ENCODE data around the gene TRMT10A. TPM values are rescaled to one million over a fixed set of nuclear protein-coding genes. Genes with fewer than 3 reads are reported as not detected.

Gene TRMT10A
- total RNA-seq, 2 donors from 2014 or later = 7.2 to 8.0 TPM

- no peaks in the 10 kb centered on the region for H3K27me3 ChIP-seq (replicated peaks; ENCODE audit: insufficient read depth)
Measured at GRCh38 chr4:99578714-99579113, 14.9 kb upstream of the TRMT10A start.

GRCh38 chr4:99574530-99575324, 10.9 kb upstream of the TRMT10A start, which contains the start of gene MTTP:
TSS of gene MTTP (plus strand) at chr4:99574824. CDS start at chr4:99574910, 86 bp downstream.
- DNase-seq (ENCODE audit: low spot score) = no peak
- intact Hi-C loops (cut with DNase I) = no loop called here
- TF ChIP-seq POLR2A (IDR thresholded peaks at IDR 0.05) (no peak), POLR2AphosphoS5 (IDR thresholded peaks at IDR 0.05) (no peak), CTCF (IDR thresholded peaks at IDR 0.05) (no peak)
- Histone ChIP-seq H3K36me3 (no peaks in the 10 kb centered on the region), H3K4me3 (no peak within 1 kb of the TSS), H3K9me3 (no peaks in the 10 kb centered on the region), H3K4me1 (replicated peaks) (no peaks in the 10 kb centered on the region), H3K27me3 (replicated peaks; ENCODE audit: insufficient read depth) (no peaks in the 10 kb centered on the region), H3K27ac (no peak within 1 kb of the TSS)
- 69% methylated on average over 3 of the region's 3 CpGs for WGBS

More at GRCh38 chr4:99578714-99579113, 14.9 kb upstream of the TRMT10A start:
- WGBS = 86% methylated on average over 2 of the region's 2 CpGs
- H3K36me3 ChIP-seq = no peaks in the 10 kb centered on the region
- H3K27ac ChIP-seq = no peak overlapping the region
- no peaks in the 10 kb centered on the region for H3K9me3 ChIP-seq
- no peaks in the 10 kb centered on the region for H3K4me1 ChIP-seq (replicated peaks)
- no peak for DNase-seq (ENCODE audit: low spot score)
- H3K4me3 ChIP-seq = no peak overlapping the region
- TF ChIP-seq POLR2AphosphoS5 (IDR thresholded peaks at IDR 0.05) (no peak), POLR2A (IDR thresholded peaks at IDR 0.05) (no peak), CTCF (IDR thresholded peaks at IDR 0.05) (no peak)
- intact Hi-C loops (cut with DNase I) = no loop called here

GRCh38 chr4:99573735-99574368, 10.0 kb upstream of the TRMT10A start:
- WGBS = 70% methylated on average over 1 of the region's 1 CpG
- H3K9me3 ChIP-seq = no peaks in the 10 kb centered on the region
- no peak for DNase-seq (ENCODE audit: low spot score)
- H3K27ac ChIP-seq = no peak overlapping the region
- H3K27me3 ChIP-seq (replicated peaks; ENCODE audit: insufficient read depth) = no peaks in the 10 kb centered on the region
- H3K36me3 ChIP-seq = no peaks in the 10 kb centered on the region
- TF ChIP-seq CTCF (IDR thresholded peaks at IDR 0.05) = no peak
- TF ChIP-seq POLR2A (IDR thresholded peaks at IDR 0.05) = no peak
- no peak for TF ChIP-seq POLR2AphosphoS5 (IDR thresholded peaks at IDR 0.05)
- H3K4me1 ChIP-seq (replicated peaks) = no peaks in the 10 kb centered on the region
- no peak overlapping the region for H3K4me3 ChIP-seq
- intact Hi-C loops (cut with DNase I) = no loop called here

GRCh38 chr4:99572527-99573240, 8.8 kb upstream of the TRMT10A start:
- TF ChIP-seq POLR2AphosphoS5 (IDR thresholded peaks at IDR 0.05) (no peak), POLR2A (IDR thresholded peaks at IDR 0.05) (no peak), CTCF (IDR thresholded peaks at IDR 0.05) (no peak)
- H3K27me3 ChIP-seq (replicated peaks; ENCODE audit: insufficient read depth) = no peaks in the 10 kb centered on the region
- H3K36me3 ChIP-seq = no peaks in the 10 kb centered on the region
- WGBS = 33% methylated on average over 6 of the region's 6 CpGs
- no peak overlapping the region for H3K27ac ChIP-seq
- no peaks in the 10 kb centered on the region for H3K9me3 ChIP-seq
- no peaks in the 10 kb centered on the region for H3K4me1 ChIP-seq (replicated peaks)
- H3K4me3 ChIP-seq = no peak overlapping the region
- no peak for DNase-seq (ENCODE audit: low spot score)
- intact Hi-C loops (cut with DNase I) = no loop called here

Measured in prostate gland (tissue), 2 donors.